Lower leg skin (tissue), 4 donors: ENCODE measurements around the gene ARSJ. TPM values are rescaled to one million over a fixed set of nuclear protein-coding genes. Genes with fewer than 3 reads are reported as not detected.

ENCODE experiments used
- DNase-seq, 2 donors: peaks; one replicate each; pipeline ENCODE4 v3.0.0-alpha.2; 2019; ENCODE audit warnings: low spot score in 2 of 2
- H3K4me3 ChIP-seq: fragments of 200-600 bp; sonication (generic); 2 replicates; pipeline ENCODE4 v1.5.1; 2017; ENCODE audit warnings: mild to moderate bottlenecking, low read depth; ENCODE audit not compliant: poor library complexity, severe bottlenecking
- POLR2A ChIP-seq, 2 donors: fragments of 450-650 bp; IDR thresholded peaks; one replicate each; pipeline ENCODE4 v1.6.1; 2016 to 2017; ENCODE audit warnings: antibody characterized with exemption in 2 of 2, mild to moderate bottlenecking in 1 of 2, moderate library complexity in 1 of 2
- WGBS, 2 donors: methylation state at CpG; one replicate each; pipeline ENCODE4 v1.1.5; 2018; 5-methylcytosine and 5-hydroxymethylcytosine counted together
- intact Hi-C: fragments of 100-400 bp; cut with DNase I; formaldehyde crosslinking; loops from one replicate; pipeline ENCODE4 v1.15.0; 2023; ENCODE audit warnings: low total_unique reads
- total RNA-seq, 4 donors: library from RNA; depleted of rRNA; stranded (reverse); fragments of >200 nt; gene quantifications; one replicate each; pipeline ENCODE4 v1.1.0, GENCODE V29; 2016
- TF ChIP-seq, protein P1 (sequence below), 3 donors: fragments of 450-650 bp; IDR thresholded peaks; one replicate each; pipeline ENCODE4 v1.5.1; 2016; ENCODE audit warnings: antibody characterized with exemption in 3 of 3, mild to moderate bottlenecking in 3 of 3, moderate library complexity in 2 of 3

ARSJ gene
- total RNA-seq, result 1 to 10 TPM in 3 of 4 donors, under 1 TPM in 1; 0.42 to 3.7 (median 1.6) TPM

DNA sequence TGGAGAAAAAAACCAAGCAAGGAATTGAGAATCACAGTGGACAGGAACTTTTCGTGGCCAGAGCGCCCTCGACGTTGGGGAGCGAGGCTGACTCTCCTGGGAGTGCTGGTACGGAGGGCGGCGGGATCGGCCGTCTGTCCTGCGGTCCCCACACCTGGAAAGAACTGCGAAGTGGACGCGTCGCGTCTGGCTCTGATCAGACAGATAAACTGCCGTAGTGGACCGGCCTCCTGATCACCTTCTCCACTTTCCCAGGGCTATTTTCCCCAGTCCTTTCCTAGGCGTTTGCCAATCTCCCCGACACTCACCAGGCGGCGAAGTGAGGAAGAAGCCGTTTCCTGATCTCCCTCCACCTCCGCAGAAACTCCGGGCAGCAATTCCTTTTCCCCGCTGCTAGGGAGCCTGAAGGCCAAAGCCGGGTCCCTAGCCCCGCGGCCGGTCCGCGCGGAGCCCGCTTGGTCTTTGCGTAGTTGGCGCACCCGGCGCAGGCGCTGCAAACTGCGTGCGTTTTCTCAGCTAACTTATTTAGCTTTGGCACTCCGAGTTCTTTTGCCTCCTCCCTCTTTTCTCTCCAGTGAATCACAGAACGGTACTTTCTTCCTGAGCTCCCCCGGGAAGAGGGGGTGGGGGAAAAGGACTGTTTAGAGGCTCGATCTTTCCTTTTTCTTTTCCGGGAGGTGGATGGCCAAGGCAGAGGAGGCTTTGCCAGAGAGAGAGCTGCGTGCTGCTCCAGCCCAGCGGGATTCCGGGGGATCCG lies at the start of gene ARSJ:
ARSJ (minus strand) TSS at position 500 of the 757 bp plus-strand sequence. CDS start 813 bp downstream, outside the sequence.
- TF ChIP-seq, protein P1, sequence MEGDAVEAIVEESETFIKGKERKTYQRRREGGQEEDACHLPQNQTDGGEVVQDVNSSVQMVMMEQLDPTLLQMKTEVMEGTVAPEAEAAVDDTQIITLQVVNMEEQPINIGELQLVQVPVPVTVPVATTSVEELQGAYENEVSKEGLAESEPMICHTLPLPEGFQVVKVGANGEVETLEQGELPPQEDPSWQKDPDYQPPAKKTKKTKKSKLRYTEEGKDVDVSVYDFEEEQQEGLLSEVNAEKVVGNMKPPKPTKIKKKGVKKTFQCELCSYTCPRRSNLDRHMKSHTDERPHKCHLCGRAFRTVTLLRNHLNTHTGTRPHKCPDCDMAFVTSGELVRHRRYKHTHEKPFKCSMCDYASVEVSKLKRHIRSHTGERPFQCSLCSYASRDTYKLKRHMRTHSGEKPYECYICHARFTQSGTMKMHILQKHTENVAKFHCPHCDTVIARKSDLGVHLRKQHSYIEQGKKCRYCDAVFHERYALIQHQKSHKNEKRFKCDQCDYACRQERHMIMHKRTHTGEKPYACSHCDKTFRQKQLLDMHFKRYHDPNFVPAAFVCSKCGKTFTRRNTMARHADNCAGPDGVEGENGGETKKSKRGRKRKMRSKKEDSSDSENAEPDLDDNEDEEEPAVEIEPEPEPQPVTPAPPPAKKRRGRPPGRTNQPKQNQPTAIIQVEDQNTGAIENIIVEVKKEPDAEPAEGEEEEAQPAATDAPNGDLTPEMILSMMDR (IDR thresholded peaks at IDR 0.05), result no peak
- TF ChIP-seq POLR2A (IDR thresholded peaks at IDR 0.05), result no peak
- intact Hi-C loops, result no loop called here
- WGBS, 2 donors, result 1% methylated on average over 50 of the region's 50 CpGs
- peak; percentile 26 to 87 for DNase-seq
- peak within 1 kb of the TSS; percentile 50 for H3K4me3 ChIP-seq

DNA sequence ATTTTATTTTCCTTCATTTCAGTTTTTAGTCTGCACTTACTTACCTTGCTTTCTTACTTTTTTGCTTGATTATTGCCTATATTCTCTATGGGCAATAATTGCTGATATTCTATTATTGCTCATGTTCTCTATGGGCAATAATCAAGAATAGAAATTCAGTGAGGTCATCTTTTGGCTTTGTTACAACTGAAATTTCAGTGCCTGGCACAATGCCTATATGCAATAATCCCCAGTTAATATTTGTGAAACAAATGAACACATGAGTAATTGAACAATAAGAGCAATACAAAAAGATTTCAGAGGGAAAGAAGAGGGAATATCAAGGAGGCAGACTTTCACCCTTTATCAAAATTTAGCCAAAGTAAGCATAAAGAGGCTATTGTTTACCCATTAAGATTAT lies 48.6 kb upstream of the ARSJ start:
- intact Hi-C loops, result no loop called here
- DNase-seq, result no peak
- no peak overlapping the region for H3K4me3 ChIP-seq
- TF ChIP-seq POLR2A (IDR thresholded peaks at IDR 0.05), result no peak

DNA sequence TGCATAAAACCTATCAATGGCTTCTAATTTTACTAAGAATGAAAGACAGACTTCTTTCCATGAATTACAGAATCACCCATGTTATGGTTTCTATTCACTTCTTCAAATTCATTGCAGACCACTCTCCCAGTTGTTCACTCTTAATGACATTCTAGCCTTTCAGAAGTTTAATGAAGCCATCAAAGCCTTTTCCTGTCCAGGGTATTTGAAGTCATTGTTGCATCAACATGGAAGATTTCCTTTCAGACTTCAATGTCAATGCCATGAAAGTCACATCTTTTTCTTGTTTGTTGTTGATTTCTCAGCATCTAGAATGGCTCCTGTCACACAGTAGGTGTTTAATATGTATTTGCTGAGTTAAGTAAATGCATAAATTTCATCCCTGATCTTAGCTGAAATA lies 48.1 kb upstream of the ARSJ start:
- intact Hi-C loops, result no loop called here
- DNase-seq, result no peak
- TF ChIP-seq, protein P1 (IDR thresholded peaks at IDR 0.05), result no peak
- no peak for TF ChIP-seq POLR2A (IDR thresholded peaks at IDR 0.05)
- no peak overlapping the region for H3K4me3 ChIP-seq

DNA sequence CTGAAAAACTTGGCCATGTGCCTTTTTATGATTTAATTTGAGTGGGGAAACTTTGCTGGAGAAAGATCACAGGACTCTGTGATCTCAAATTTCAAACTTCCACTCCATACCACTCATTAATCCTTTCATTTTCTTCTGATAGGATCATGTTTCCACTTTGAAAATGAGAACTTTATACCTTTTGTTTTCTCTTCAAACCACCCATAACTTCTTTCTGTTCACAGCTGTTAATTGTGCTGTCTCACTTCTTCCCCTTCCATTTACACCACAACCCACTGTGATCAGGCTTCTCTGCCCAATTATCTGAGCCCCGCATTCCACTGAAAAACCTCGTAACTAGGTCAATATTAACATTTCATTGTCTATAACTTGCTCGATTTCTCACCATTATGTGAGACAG lies 47.0 kb upstream of the ARSJ start:
- DNase-seq, result no peak
- no peak overlapping the region for H3K4me3 ChIP-seq
- WGBS, 2 donors, result 86 to 94% methylated on average over 3 of the region's 3 CpGs
- TF ChIP-seq, protein P1 (IDR thresholded peaks at IDR 0.05), result no peak
- no peak for TF ChIP-seq POLR2A (IDR thresholded peaks at IDR 0.05)
- intact Hi-C loops, result no loop called here

DNA sequence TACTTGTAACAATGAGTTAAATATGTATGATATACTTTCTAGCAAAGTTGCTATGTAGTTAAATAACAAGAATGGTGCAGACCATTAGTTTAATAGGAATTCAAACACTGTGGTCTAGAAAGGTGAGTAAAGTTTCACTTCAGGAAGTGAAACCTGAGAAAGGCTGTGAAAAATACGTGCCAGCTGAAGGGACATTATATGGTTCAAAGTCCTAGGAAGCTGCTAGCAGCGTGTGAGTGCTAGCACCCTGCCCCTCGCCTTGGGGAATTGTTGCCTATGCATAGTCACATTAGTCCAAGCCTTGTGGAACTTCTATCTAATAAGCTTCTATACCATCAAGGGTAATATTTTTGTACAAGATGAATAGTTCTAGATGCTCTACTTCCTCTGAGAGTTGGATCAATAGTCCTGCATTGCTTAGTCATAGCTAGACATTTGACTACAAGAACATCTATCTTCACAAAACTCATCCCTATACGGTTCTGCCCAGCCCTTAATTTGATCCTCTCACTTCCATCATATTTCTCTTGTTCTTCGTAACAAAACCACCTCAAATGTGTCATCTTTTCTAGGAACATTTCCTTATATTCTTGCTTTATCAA lies 45.8 kb upstream of the ARSJ start:
- TF ChIP-seq, protein P1 (IDR thresholded peaks at IDR 0.05), result no peak
- TF ChIP-seq POLR2A (IDR thresholded peaks at IDR 0.05), result no peak
- no peak overlapping the region for H3K4me3 ChIP-seq
- intact Hi-C loops, result no loop called here
- WGBS, 2 donors, result 76 to 90% methylated on average over 5 of the region's 5 CpGs
- DNase-seq, result no peak

DNA sequence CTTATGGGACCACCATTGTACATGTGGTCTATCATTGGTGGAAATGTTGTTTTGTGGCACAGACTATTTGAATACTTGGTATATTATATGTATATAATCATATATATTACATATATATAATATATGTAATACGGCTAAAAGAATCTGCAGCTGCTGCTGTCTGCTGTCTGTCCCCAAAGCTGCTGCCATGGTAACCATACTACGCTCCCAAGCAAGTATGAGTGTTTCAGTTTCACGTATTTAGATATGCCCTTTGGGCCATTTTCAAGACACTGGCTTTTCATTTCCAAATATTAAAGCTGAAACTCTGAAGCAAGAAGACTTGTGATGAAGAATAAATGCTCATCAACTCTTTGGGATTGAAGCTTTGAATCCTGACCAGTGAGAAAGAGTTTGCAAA lies 42.0 kb upstream of the ARSJ start:
- TF ChIP-seq, protein P1 (IDR thresholded peaks at IDR 0.05), result no peak
- TF ChIP-seq POLR2A (IDR thresholded peaks at IDR 0.05), result no peak
- DNase-seq, result no peak
- H3K4me3 ChIP-seq, result no peak overlapping the region
- 75 to 88% methylated on average over 3 of the region's 3 CpGs for WGBS, 2 donors
- intact Hi-C loops, result no loop called here
